Fibroblast of lung (primary cell): ENCODE data around the gene TAS1R1. TPM values are rescaled to one million over a fixed set of nuclear protein-coding genes. Genes with fewer than 3 reads are reported as not detected.

ENCODE experiments used
- DNase-seq, 2 donors: peaks; one replicate each; pipeline versions ENCODE4 v3.0.0 to v3.0.0-alpha.2; 2010; ENCODE audit warnings: low read depth in 2 of 2
- H2AFZ ChIP-seq: 2 replicates; pipeline ENCODE4 v1.5.1; 2012; ENCODE audit warnings: low read length, control low read depth, inconsistent platforms
- H3K27ac ChIP-seq: 2 replicates; pipeline ENCODE4 v1.5.1; 2011; ENCODE audit warnings: low read length, control low read depth; ENCODE audit not compliant: insufficient read depth
- H3K27me3 ChIP-seq: 2 replicates; pipeline ENCODE4 v1.5.1; 2011; ENCODE audit warnings: mild to moderate bottlenecking, low read length; ENCODE audit not compliant: control insufficient read depth, insufficient read depth
- H3K36me3 ChIP-seq: 2 replicates; pipeline ENCODE4 v1.5.1; 2011; ENCODE audit warnings: low read length; ENCODE audit not compliant: control insufficient read depth, insufficient read depth
- H3K4me1 ChIP-seq: 2 replicates; pipeline ENCODE4 v1.5.1; 2011; ENCODE audit warnings: low read length; ENCODE audit not compliant: control insufficient read depth, insufficient read depth; ENCODE audit errors: extremely low read depth
- H3K4me2 ChIP-seq: 2 replicates; pipeline ENCODE4 v1.5.1; 2011; ENCODE audit warnings: low read length, control low read depth; ENCODE audit not compliant: insufficient read depth; ENCODE audit errors: extremely low read depth
- H3K4me3 ChIP-seq, 4 experiments: fragments of 200-600 bp in 1 of 4; sonication (generic) in 1 of 4; replicated peaks in 1 of 4; 2 replicates each; pipeline ENCODE4 v1.5.1; 2011 to 2016; ENCODE audit warnings: low read length in 4 of 4, low read depth in 3 of 4, mild to moderate bottlenecking in 3 of 4, control low read depth in 2 of 4, inconsistent platforms in 1 of 4, mixed read lengths in 1 of 4; ENCODE audit not compliant: insufficient read depth in 1 of 4; ENCODE audit errors: control extremely low read depth in 1 of 4
- H3K79me2 ChIP-seq: 2 replicates; pipeline ENCODE4 v1.5.1; 2012; ENCODE audit warnings: mild to moderate bottlenecking, low read length, inconsistent platforms; ENCODE audit not compliant: control insufficient read depth, insufficient read depth
- H3K9ac ChIP-seq: 2 replicates; pipeline ENCODE4 v1.5.1; 2011; ENCODE audit warnings: mild to moderate bottlenecking, low read length, control low read depth; ENCODE audit not compliant: insufficient read depth
- H3K9me3 ChIP-seq: 2 replicates; pipeline ENCODE4 v1.5.1; 2012; ENCODE audit warnings: low read depth, low read length; ENCODE audit not compliant: control insufficient read depth, insufficient read depth
- H4K20me1 ChIP-seq: 2 replicates; pipeline ENCODE4 v1.5.1; 2011; ENCODE audit warnings: low read length; ENCODE audit not compliant: control insufficient read depth, insufficient read depth; ENCODE audit errors: extremely low read depth
- CTCF ChIP-seq, 2 donors: IDR thresholded peaks in 1 of 2; conservative IDR thresholded peaks in 1 of 2; 1 replicate in 1 of 2; 2 replicates in 1 of 2; pipeline ENCODE4 v1.5.1; 2011 to 2012; ENCODE audit warnings: low read length in 2 of 2, control low read depth in 1 of 2, inconsistent platforms in 1 of 2, low read depth in 1 of 2, mild to moderate bottlenecking in 1 of 2
- EZH2 ChIP-seq: IDR thresholded peaks from 2 replicates; pipeline ENCODE4 v1.5.1; 2012; ENCODE audit warnings: low read length, control low read depth, mild to moderate bottlenecking; ENCODE audit errors: missing control alignments
- polyA plus RNA-seq, 2 donors: library from polyadenylated mRNA; depleted of rRNA in 1 of 2; stranded (reverse) in 1 of 2; unstranded in 1 of 2; fragments of >200 nt; gene quantifications; 2 replicates each; pipeline ENCODE4 v1.2.1, GENCODE V29; 2011 to 2012; ENCODE audit warnings: missing spikeins in 1 of 2
- total RNA-seq: library from RNA; depleted of rRNA; stranded (reverse); fragments of >200 nt; gene quantifications from 2 replicates; pipeline ENCODE4 v1.2.1, GENCODE V29; 2014

The TAS1R1 gene
- total and polyA plus RNA-seq, 2 donors (not counting 1 experiment from before 2014, with no cell fraction given), result 0.10 to 0.17 TPM

- no peaks in the 10 kb centered on the region for H3K9me3 ChIP-seq
- H3K79me2 ChIP-seq, result peaks cover 6% of the 10 kb centered on the region
- H3K27me3 ChIP-seq, result no peaks in the 10 kb centered on the region
- peaks cover 2% of the 10 kb centered on the region for H3K36me3 ChIP-seq
- peak in 1 of 2 donors; percentile 45 for DNase-seq
- H3K27ac ChIP-seq, result no peak overlapping the region
- H2AFZ ChIP-seq, result no peak overlapping the region
- H3K9ac ChIP-seq, result no peak overlapping the region
- no peak overlapping the region for H3K4me2 ChIP-seq
- no peak overlapping the region for H3K4me3 ChIP-seq
- H4K20me1 ChIP-seq, result no peaks in the 10 kb centered on the region
- TF ChIP-seq CTCF (conservative IDR thresholded peaks at IDR 0.05 in 1 of 2, IDR thresholded peaks at IDR 0.05 in 1 of 2; ENCODE audit: low read depth in 1 of 2, low read length in 2 of 2), result no peak
- no peak for TF ChIP-seq EZH2
- H3K4me1 ChIP-seq, result peaks cover 12% of the 10 kb centered on the region
Observed at GRCh38 chr1:6581561-6582305, 26.6 kb downstream of the TAS1R1 start.

- TF ChIP-seq CTCF (conservative IDR thresholded peaks at IDR 0.05 in 1 of 2, IDR thresholded peaks at IDR 0.05 in 1 of 2; ENCODE audit: low read depth in 1 of 2, low read length in 2 of 2), result no peak
- no peak for TF ChIP-seq EZH2
- H3K79me2 ChIP-seq, result peaks cover 6% of the 10 kb centered on the region
- H3K9me3 ChIP-seq, result no peaks in the 10 kb centered on the region
- no peak overlapping the region for H3K9ac ChIP-seq
- H3K4me2 ChIP-seq, result no peak overlapping the region
- peaks cover 12% of the 10 kb centered on the region for H3K4me1 ChIP-seq
- no peak overlapping the region for H3K4me3 ChIP-seq
- H3K36me3 ChIP-seq, result peaks cover 2% of the 10 kb centered on the region
- no peak overlapping the region for H3K27ac ChIP-seq
- H2AFZ ChIP-seq, result no peak overlapping the region
- H4K20me1 ChIP-seq, result no peaks in the 10 kb centered on the region
- H3K27me3 ChIP-seq, result no peaks in the 10 kb centered on the region
- no peak for DNase-seq
Observed at GRCh38 chr1:6582370-6582769, 27.3 kb downstream of the TAS1R1 start.

- Histone ChIP-seq H4K20me1 (no peaks in the 10 kb centered on the region), H3K36me3 (peaks cover 9% of the 10 kb centered on the region), H3K9me3 (no peaks in the 10 kb centered on the region), H3K4me3 (no peak overlapping the region), H3K4me2 (no peak overlapping the region), H3K79me2 (peaks cover 6% of the 10 kb centered on the region), H3K9ac (no peak overlapping the region), H3K4me1 (peaks cover 8% of the 10 kb centered on the region), H3K27ac (no peak overlapping the region), H3K27me3 (no peaks in the 10 kb centered on the region), H2AFZ (no peak overlapping the region)
- no peak for DNase-seq
- TF ChIP-seq CTCF (conservative IDR thresholded peaks at IDR 0.05 in 1 of 2, IDR thresholded peaks at IDR 0.05 in 1 of 2; ENCODE audit: low read depth in 1 of 2, low read length in 2 of 2) (no peak), EZH2 (no peak)
Observed at GRCh38 chr1:6584126-6585080, 29.3 kb downstream of the TAS1R1 start.
